ENCODE data around the gene CDK8. TPM values are rescaled to one million over a fixed set of nuclear protein-coding genes. Genes with fewer than 3 reads are reported as not detected.
"Not testable (repeated sequence)": the region's sequence is repeated elsewhere in the genome, so short reads cannot be mapped to it uniquely, and the experiment has no call there.

Gene CDK8
- total RNA-seq, 1 donor from 2014 or later, result 9.7 TPM

DNA sequence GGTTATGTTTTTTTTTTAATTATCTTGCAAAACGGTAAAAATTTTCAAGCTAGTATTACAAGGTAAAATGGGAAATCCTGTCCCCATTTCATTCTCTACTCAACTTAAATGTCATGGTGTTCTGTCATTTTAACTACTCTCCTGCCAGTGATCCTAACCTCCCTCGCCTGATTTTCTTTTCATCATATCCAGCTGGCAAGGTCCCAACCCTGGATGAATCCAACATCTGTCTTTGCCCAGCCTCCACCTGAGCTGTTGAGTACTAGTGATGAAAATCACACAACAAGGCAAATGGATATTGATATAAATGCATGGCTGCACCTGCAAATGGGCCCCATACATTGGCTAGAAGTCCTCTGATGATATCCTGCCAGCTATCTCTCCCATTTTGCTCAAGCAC lies 6.9 kb upstream of the CDK8 start:
- no peak for ATAC-seq (ENCODE audit: poor library complexity)
- intact Hi-C loops (cut with DNase I), result no loop called here

GRCh38 chr13:26247608-26248007 lies 6.3 kb upstream of the CDK8 start:
- intact Hi-C loops (cut with DNase I), result no loop called here
- ATAC-seq (ENCODE audit: poor library complexity) (no peak), DNase-seq (no peak)

More for the DNA sequence above, 6.9 kb upstream of the CDK8 start:
- no peak for DNase-seq

DNA sequence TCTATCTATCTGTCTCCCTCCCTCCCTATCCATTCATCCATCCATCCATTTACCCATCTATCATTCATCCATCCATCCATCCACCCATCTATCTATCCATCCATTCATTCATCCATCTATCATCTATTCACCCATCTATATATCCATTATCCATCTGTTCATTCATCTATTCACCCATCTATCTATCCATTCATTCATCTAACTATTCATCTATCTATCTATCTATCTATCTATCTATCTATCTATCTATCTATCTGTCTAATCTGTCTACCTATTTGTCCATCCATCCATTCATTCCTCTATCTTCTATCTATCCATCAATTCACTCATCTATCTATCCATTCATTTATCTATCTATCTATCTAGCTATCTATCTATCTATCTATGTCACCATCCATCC lies 4.4 kb upstream of the CDK8 start:
- ATAC-seq (ENCODE audit: poor library complexity) (no peak), DNase-seq (no peak)
- intact Hi-C loops (cut with DNase I), result no loop called here

GRCh38 chr13:26252006-26252405 lies 1.9 kb upstream of the CDK8 start:
- ATAC-seq (ENCODE audit: poor library complexity); intact Hi-C loops (cut with DNase I); DNase-seq: not testable (repeated sequence)

- intact Hi-C loops (cut with DNase I), result no loop called here
- DNase-seq (peak; percentile 39), ATAC-seq (ENCODE audit: poor library complexity) (no peak)
These were observed 605 bp upstream of the CDK8 start for GRCh38 chr13:26253262-26253786.

- peak; percentile 66 for ATAC-seq (ENCODE audit: poor library complexity)
- DNase-seq, result peak; percentile 66
- intact Hi-C loops (cut with DNase I), result no loop called here
These were observed 718 bp downstream of the CDK8 start for GRCh38 chr13:26254583-26255111.

DNA sequence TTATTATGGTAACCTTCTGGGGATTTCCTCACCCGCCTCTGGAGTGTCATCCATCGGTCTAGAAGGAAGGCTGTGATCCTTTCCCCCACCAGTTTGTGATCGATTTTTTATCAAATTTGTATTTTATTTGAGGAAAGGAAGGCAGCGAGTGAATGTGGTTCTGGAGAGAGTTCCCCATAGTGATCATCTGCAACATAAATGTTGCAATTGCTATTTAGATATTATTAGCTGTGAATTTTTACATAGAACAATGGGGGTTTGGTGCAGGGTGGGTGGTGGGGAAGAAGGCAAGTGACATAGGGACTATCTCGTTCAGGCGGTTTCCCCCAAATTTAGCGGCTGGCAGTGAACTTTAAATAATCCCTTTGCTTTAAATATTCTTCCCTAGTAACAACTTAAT lies 1.2 kb downstream of the CDK8 start:
- DNase-seq (no peak), ATAC-seq (ENCODE audit: poor library complexity) (no peak)
- intact Hi-C loops (cut with DNase I), result no loop called here

- ATAC-seq (ENCODE audit: poor library complexity) (no peak), DNase-seq (no peak)
- intact Hi-C loops (cut with DNase I), result no loop called here
These were observed 1.9 kb downstream of the CDK8 start for GRCh38 chr13:26255691-26256277.

DNA sequence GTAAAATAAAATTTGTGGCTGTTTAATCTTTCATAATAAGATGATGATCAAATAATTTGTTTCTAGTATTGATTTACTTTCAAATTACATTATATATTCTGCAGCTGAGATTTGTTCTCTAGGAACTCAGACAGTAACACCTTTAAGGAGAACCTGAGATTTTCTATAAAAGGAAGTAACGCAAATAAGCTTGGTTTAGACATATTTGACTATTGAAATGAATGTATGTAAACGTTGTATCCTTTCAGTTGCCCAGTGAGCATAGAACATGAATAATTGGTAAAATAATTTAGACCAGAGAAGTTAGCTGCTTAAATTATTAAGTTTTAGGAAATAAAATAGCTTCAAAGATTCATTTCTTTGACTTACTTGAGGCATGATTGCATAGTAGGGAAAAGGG lies 3.1 kb downstream of the CDK8 start:
- ATAC-seq (ENCODE audit: poor library complexity) (no peak), DNase-seq (no peak)
- intact Hi-C loops (cut with DNase I), result no loop called here

DNA sequence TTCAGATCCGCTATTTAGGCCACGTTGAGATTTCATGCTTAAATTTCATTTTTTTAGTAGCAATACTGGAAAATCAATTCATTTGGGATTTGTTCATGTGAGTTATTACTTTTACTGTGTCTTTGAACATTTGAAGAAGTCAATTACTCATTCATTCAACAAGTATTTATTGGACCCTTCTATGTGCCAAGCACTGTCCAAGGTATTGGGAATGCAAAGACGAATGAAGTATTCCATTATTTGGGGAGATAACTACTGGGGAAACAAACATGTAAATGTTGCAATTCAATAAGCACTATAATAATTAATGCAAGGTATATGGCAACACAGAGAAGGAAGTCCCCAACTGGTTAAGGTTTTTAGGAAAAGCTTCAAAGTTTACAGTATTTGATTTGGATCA lies 5.7 kb downstream of the CDK8 start:
- ATAC-seq (ENCODE audit: poor library complexity) (no peak), DNase-seq (no peak)
- intact Hi-C loops (cut with DNase I), result loop anchor here (5.0 kb wide), 1 partner anchor 32 kb away; no protein-coding TSS in a partner anchor

- no peak for ATAC-seq (ENCODE audit: poor library complexity)
- DNase-seq, result no peak
- intact Hi-C loops (cut with DNase I), result loop anchor here (5.0 kb wide), 1 partner anchor 35 kb away; no protein-coding TSS in a partner anchor
These were observed 8.2 kb downstream of the CDK8 start for GRCh38 chr13:26262156-26262555.

DNA sequence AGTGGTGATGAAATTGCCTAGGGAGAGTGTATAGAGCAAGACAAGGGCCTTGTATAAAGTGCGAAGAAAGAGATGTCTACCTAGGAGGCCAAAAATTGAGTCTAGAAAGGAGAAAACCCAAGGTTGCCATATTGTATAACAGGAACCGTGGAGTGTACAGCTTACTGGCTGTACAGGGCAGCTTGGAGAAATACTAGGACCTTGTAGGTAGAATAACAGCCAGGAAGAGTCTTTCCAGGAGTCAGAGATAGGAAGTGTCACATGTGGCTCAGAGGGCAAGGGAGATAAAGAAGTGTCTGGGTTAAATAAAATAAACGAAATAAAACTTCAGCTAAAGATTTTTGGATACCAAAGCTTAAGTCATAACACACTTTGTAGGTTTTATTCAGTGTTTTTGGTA lies 12.4 kb downstream of the CDK8 start:
- ATAC-seq (ENCODE audit: poor library complexity), result peak; percentile 22
- intact Hi-C loops (cut with DNase I), result no loop called here
- no peak for DNase-seq

DNA sequence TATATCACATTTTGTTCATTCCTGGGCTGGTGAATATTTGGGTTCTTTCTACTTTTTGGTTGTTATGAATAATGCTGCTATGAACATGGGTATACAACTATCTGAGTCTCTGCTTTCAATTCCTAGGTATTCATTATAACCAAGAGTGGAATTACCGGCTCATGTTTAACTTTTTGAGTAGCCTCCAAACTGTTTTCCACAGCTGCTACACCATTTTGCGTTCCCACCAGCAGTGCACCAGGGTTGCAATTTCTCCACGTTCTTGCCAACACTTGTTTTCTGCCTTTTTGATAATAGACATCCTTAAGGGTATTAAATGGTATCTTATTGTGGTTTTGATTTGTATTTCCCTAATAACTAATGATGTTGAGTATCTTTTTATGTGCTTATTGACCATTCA lies 16.8 kb downstream of the CDK8 start:
- intact Hi-C loops (cut with DNase I), result no loop called here
- DNase-seq, result no peak
- ATAC-seq (ENCODE audit: poor library complexity), result no peak

GRCh38 chr13:26272621-26273020 lies 18.7 kb downstream of the CDK8 start:
- intact Hi-C loops (cut with DNase I), result no loop called here

GRCh38 chr13:26280295-26280694 lies 26.4 kb downstream of the CDK8 start:
- DNase-seq (no peak), ATAC-seq (ENCODE audit: poor library complexity) (no peak)
- intact Hi-C loops (cut with DNase I), result no loop called here

More at GRCh38 chr13:26272621-26273020, 18.7 kb downstream of the CDK8 start:
- DNase-seq (no peak), ATAC-seq (ENCODE audit: poor library complexity) (no peak)

GRCh38 chr13:26280822-26281221 lies 26.9 kb downstream of the CDK8 start:
- intact Hi-C loops (cut with DNase I), result no loop called here
- ATAC-seq (ENCODE audit: poor library complexity) (no peak), DNase-seq (no peak)

GRCh38 chr13:26285911-26286310 lies 32.0 kb downstream of the CDK8 start:
- ATAC-seq (ENCODE audit: poor library complexity); intact Hi-C loops (cut with DNase I); DNase-seq: not testable (repeated sequence)

- ATAC-seq (ENCODE audit: poor library complexity); DNase-seq; intact Hi-C loops (cut with DNase I): not testable (repeated sequence)
These were observed 34.9 kb downstream of the CDK8 start for GRCh38 chr13:26288838-26289237.

- ATAC-seq (ENCODE audit: poor library complexity), result peak; percentile 74
- intact Hi-C loops (cut with DNase I), result no loop called here
These were observed 41.9 kb downstream of the CDK8 start for GRCh38 chr13:26295812-26296211.

DNA sequence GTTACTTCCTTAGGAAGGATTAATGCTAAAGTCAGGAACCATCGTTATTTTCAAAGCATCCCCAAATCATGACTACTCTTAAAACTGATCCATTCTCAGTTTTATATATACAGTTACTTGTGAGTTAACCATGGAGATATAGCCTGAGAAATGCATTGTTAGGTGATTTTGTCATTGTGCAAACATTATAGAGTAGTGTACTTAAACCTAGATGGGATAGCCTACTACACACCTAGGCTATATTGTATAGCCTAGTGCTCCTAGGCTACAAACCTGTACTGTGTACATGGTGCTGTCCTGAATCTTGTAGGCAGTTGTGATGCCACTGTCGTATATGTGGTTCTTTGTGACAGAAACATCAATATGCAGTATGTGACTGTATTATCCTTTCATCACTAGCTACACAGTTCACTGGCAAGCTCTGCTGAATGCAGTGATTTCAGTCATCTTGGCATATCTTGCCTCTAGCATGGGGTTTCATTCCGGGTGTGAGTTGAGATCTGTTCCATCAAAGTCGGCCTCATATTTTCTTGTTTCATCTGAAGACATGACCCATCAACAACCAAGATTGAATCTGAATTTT lies 45.3 kb downstream of the CDK8 start:
- no peak for ATAC-seq (ENCODE audit: poor library complexity)
- intact Hi-C loops (cut with DNase I), result no loop called here
- no peak for DNase-seq

More at GRCh38 chr13:26295812-26296211, 41.9 kb downstream of the CDK8 start:
- no peak for DNase-seq
